ENCODE data around the gene CAMKV. TPM values are rescaled to one million over a fixed set of nuclear protein-coding genes. Genes with fewer than 3 reads are reported as not detected.

Gene CAMKV, protein sequence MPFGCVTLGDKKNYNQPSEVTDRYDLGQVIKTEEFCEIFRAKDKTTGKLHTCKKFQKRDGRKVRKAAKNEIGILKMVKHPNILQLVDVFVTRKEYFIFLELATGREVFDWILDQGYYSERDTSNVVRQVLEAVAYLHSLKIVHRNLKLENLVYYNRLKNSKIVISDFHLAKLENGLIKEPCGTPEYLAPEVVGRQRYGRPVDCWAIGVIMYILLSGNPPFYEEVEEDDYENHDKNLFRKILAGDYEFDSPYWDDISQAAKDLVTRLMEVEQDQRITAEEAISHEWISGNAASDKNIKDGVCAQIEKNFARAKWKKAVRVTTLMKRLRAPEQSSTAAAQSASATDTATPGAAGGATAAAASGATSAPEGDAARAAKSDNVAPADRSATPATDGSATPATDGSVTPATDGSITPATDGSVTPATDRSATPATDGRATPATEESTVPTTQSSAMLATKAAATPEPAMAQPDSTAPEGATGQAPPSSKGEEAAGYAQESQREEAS
- 0.27 to 0.85 TPM (median 0.45 TPM) in 5 replicates for total RNA-seq (2022; extraction: Qiagen RNA extraction; ENCODE audit: low read depth)

DNA sequence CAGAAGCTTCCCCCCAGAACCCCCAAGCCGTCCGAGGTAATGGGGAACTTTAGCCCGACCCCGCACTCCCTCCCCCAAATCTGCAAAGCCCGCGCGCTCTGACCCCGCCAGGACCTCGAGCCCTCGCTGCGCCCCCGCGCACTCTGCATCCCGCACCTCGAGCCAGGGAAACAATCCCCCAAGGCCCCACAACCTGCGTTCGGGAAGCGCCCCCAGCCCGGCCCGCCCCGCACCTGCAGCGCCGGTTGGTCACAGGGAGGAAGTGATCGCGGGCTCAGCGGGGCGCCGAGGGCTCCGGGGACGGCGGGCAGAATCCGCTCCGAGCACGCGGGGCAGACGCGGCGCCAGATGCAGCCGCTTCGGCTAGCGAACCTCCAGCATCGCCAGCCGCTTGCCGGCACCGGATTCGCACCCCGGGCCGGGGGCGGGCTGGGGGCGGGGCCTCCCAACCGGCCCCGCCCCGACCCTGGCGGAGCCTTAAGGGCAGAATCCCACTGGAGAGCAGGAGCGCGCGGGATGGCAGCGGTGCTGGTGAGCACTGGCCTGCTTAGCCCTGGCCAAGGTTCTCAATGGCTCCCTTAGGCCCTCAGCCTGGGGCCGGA is at the start of gene CAMKV:
TSS of gene CAMKV (minus strand) at position 382 of the 602 bp plus-strand sequence. CDS start 7,518 bp downstream, outside the sequence.

DNA sequence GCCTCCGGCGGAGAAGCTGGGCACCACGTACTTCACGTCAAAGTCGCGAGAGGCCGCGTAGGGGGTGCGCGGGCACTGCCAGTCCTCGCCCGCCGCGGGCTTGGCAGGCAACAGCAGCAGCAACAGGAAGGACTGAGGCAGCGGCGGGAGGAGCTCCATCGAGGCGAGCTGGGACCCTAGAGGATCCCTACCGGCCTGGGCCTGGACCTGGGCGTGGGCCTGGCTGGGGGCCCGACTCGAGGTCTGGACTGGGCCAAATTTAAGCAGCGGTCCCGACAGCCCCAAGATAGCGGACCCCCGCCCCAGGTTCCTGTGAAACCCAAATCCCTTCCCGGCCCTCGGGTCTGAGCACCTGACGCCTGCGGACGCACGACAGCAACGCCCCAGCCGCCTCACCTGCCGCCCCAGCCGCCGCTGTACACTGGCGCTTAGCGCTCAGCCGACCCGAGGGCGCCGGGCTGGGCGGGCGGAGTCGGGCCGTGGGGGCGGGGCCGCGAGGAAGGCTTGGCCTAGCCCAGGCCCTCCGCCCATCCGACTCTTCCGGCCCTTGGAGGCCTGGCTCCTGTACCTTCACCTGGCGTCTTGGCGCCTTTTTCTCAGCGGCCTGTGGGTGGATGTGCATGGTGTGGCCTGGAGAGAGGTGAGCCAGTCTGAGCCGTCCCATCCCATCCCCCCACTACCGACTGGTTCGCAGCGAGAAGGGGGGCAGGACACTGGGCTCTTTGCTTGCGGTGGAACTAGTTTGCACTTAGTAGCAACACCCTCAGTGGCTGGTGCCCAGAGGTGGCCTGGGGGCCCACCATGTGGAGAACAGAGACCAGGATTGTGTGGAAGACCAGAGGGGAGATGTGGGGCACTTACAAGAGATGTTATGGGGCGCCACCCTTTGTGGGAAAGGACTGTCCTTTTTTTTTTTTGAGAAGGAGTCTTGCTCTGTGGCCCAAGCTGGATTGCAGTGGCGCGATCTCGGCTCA is 34.0 kb upstream of the CAMKV start, which contains the start of gene MST1R:
TSS of gene MST1R (minus strand) at position 423 of the 974 bp plus-strand sequence. CDS start at position 159, 264 bp downstream.

DNA sequence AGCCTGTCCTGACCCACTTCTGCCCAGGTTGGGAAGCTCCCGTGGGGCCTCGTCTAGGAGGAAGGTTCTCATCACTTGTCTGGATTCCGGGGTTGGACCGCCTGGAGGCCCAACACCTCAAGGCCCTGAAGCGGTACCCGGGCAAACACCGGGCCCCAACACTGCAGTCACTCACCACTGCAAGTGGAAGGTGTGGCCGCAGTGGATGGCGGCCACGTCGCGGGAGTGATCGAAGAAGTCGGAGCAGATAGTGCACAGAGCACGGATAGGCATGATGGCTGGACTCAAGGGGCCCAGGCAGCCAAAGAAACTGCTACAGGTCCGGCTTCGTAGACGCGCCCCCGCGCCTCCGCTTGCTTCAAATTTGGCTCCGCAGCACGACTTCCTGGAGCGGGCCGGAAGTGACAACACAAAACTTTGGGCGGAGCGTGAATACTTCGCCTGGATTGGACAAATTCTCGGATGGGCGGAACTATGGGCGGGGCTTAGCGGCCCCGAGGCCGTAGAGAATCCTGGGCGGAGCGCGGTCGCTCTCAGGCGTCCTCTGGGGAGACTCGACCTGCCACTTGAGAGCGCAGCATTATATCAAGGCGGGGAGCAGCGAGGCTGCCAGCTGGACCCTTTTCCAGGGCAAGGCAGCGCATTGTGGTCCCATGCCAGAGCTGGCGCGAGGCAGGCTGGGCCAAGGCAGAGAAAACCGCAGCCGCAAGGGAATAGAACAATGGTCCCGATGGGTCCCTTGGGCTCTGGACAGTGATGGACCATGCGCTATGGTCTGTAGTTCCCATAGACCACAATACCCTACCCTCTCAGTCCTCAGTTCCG is 13.3 kb downstream of the CAMKV start, which contains the start of gene TRAIP:
TSS of gene TRAIP (minus strand) at position 384 of the 825 bp plus-strand sequence. CDS start at position 273, 111 bp downstream.

DNA sequence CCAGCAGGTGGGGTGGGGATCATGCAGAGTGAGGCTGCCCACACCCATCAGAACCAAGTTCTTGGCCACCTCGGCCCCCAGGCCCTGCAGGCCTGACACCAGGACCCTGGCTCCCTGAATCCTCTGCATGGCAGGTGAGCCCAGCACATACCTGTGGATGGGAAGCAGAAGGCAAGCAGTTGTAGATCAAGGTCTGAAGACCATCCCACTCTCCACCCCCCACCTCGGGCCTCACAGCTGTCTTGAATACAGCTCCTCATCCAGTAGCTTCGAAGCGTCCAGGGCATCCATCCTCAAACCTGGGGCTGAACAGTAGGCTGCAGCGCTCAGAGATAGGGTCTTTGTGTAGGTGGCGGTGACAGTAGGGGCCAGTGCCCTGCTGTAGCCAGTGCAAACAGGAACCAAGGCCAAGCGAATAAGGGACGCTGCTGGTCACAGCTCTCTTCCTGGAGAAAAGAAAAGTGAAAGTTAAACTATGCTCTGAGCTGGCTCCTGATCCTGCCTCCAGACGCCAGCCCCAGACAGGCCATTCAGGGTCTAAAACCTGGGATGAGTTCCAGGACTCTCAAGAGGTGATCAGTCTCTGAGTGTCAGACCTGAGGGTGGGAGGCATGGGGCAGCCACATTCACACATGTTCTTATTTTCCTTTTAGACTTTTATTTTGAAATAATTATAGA is 56.1 kb downstream of the CAMKV start, which contains the start of gene UBA7:
TSS of gene UBA7 (minus strand) at position 457 of the 678 bp plus-strand sequence. CDS start at position 291, 166 bp downstream.

Other genes with a start within 250 kb of the CAMKV start
- gene APEH, start 195.6 kb downstream of the CAMKV start, total RNA-seq (2022; extraction: Qiagen RNA extraction; ENCODE audit: low read depth), result 60.6 to 69.3 TPM (median 65.2 TPM) in 5 replicates
- 1.1 to 1.8 TPM (median 1.5 TPM) in 5 replicates for gene MST1, start 180.4 kb downstream of the CAMKV start, total RNA-seq (2022; extraction: Qiagen RNA extraction; ENCODE audit: low read depth)
- 10.6 to 16.2 TPM (median 15.8 TPM) in 5 replicates for gene RNF123, start 180.3 kb downstream of the CAMKV start, total RNA-seq (2022; extraction: Qiagen RNA extraction; ENCODE audit: low read depth)
- gene AMIGO3, start 150.2 kb downstream of the CAMKV start, total RNA-seq (2022; extraction: Qiagen RNA extraction; ENCODE audit: low read depth), result 0.48 to 0.91 TPM (median 0.61 TPM) in 5 replicates
- 15.0 to 21.3 TPM (median 19.4 TPM) in 5 replicates for gene GMPPB, start 146.0 kb downstream of the CAMKV start, total RNA-seq (2022; extraction: Qiagen RNA extraction; ENCODE audit: low read depth)
- 20.6 to 23.6 TPM (median 21.8 TPM) in 5 replicates for gene IP6K1, start 83.4 kb downstream of the CAMKV start, total RNA-seq (2022; extraction: Qiagen RNA extraction; ENCODE audit: low read depth)
- 0.15 to 0.46 TPM (median 0.30 TPM) in 5 replicates for gene CDHR4, start 70.0 kb downstream of the CAMKV start, total RNA-seq (2022; extraction: Qiagen RNA extraction; ENCODE audit: low read depth)
- gene INKA1, start 66.6 kb downstream of the CAMKV start, total RNA-seq (2022; extraction: Qiagen RNA extraction; ENCODE audit: low read depth), result 1.6 to 1.7 TPM (median 1.6 TPM) in 5 replicates
- gene UBA7, start 56.0 kb downstream of the CAMKV start, total RNA-seq (2022; extraction: Qiagen RNA extraction; ENCODE audit: low read depth), result 0.45 to 0.74 TPM (median 0.48 TPM) in 5 replicates
- gene TRAIP, start 13.3 kb downstream of the CAMKV start, total RNA-seq (2022; extraction: Qiagen RNA extraction; ENCODE audit: low read depth), result 11.9 to 15.0 TPM (median 13.9 TPM) in 5 replicates
- 7.2 to 8.6 TPM (median 8.2 TPM) in 5 replicates for gene MST1R, start 34.0 kb upstream of the CAMKV start, total RNA-seq (2022; extraction: Qiagen RNA extraction; ENCODE audit: low read depth)
- 5.8 to 9.8 TPM (median 8.4 TPM) in 5 replicates for gene MON1A, start 59.9 kb upstream of the CAMKV start, total RNA-seq (2022; extraction: Qiagen RNA extraction; ENCODE audit: low read depth)
- gene RBM6, start 70.2 kb upstream of the CAMKV start, total RNA-seq (2022; extraction: Qiagen RNA extraction; ENCODE audit: low read depth), result 23.7 to 27.8 TPM (median 27.3 TPM) in 5 replicates
- gene RBM5, start 219.0 kb upstream of the CAMKV start, total RNA-seq (2022; extraction: Qiagen RNA extraction; ENCODE audit: low read depth), result 30.9 to 38.1 TPM (median 33.4 TPM) in 5 replicates

Data from A549 treated with DMSO at 1 μM for 4 hours (cell line).